Colonic mucosa (tissue), 4 donors: Measurements from ENCODE around the gene OR2V2. TPM values are rescaled to one million over a fixed set of nuclear protein-coding genes. Genes with fewer than 3 reads are reported as not detected.

Experiments used
- DNase-seq: peaks from one replicate; pipeline ENCODE4 v3.0.0-alpha.2; 2020
- H3K27ac ChIP-seq: fragments of 200-600 bp; one replicate; pipeline ENCODE4 v1.8.0; 2021
- H3K27me3 ChIP-seq: fragments of 200-600 bp; one replicate; pipeline ENCODE4 v1.8.0; 2021
- H3K36me3 ChIP-seq: fragments of 200-600 bp; one replicate; pipeline ENCODE4 v1.8.0; 2021
- H3K4me1 ChIP-seq: fragments of 200-600 bp; one replicate; pipeline ENCODE4 v1.8.0; 2021; ENCODE audit warnings: mild to moderate bottlenecking
- H3K4me3 ChIP-seq: fragments of 200-600 bp; one replicate; pipeline ENCODE4 v1.8.0; 2021
- H3K9ac ChIP-seq, 2 donors: one replicate each; pipeline ENCODE4 v1.7.0; 2013; ENCODE audit warnings: control low read depth in 2 of 2, low read depth in 2 of 2, low read length in 2 of 2
- H3K9me3 ChIP-seq: fragments of 200-600 bp; one replicate; pipeline ENCODE4 v1.8.0; 2021
- intact Hi-C: fragments of 100-400 bp; cut with DNase I; formaldehyde crosslinking; loops from one replicate; pipeline ENCODE4 v1.14.1; 2022
- total RNA-seq, 2 donors: library from RNA; stranded (reverse); fragmentation: NEBNext Ultra II Directional in 1 of 2; extraction: Animal tissue kit (Norgen Biotek cat#: 25700) in 1 of 2; gene quantifications; one replicate each; pipeline ENCODE4 v1.2.1, GENCODE V29; 2021
- TF ChIP-seq, protein P1 (sequence below): fragments of 200-600 bp; IDR thresholded peaks from one replicate; pipeline ENCODE4 v1.8.0; 2022; ENCODE audit warnings: antibody characterized with exemption, mild to moderate bottlenecking
- donor health status: healthy.
- donor health status: DM: no; HTN: no; CAD: no.
- donor health status: DM: no; HTN: no; CAD: no.

Gene OR2V2
- total RNA-seq, 2 donors from 2014 or later, result not detected

DNA sequence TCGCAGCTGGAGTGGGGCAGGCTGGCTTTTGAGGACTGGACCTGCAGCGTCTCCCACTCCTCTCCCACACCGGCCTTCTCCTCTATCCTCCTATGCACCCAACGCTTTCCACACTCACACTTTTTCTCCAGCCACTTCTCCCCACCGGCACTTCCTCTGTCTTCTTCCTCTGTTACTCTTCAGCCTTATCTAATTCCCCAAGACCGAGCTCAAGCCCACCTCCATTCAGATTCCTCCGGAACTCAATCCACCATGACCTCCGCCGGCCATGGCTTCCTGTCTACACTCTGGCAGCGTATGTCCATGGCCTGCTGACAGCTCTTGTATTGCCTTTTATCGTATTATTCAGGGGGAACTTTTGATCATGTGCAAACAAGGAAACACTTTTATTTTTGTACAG is 15.9 kb upstream of the OR2V2 start:
- Histone ChIP-seq H3K9ac (no peak overlapping the region), H3K9me3 (no peaks in the 10 kb centered on the region), H3K4me3 (no peak overlapping the region), H3K27ac (no peak overlapping the region), H3K36me3 (no peaks in the 10 kb centered on the region), H3K4me1 (no peaks in the 10 kb centered on the region), H3K27me3 (peaks cover 6% of the 10 kb centered on the region)
- DNase-seq, result no peak
- intact Hi-C loops, result no loop called here
- TF ChIP-seq, protein P1, sequence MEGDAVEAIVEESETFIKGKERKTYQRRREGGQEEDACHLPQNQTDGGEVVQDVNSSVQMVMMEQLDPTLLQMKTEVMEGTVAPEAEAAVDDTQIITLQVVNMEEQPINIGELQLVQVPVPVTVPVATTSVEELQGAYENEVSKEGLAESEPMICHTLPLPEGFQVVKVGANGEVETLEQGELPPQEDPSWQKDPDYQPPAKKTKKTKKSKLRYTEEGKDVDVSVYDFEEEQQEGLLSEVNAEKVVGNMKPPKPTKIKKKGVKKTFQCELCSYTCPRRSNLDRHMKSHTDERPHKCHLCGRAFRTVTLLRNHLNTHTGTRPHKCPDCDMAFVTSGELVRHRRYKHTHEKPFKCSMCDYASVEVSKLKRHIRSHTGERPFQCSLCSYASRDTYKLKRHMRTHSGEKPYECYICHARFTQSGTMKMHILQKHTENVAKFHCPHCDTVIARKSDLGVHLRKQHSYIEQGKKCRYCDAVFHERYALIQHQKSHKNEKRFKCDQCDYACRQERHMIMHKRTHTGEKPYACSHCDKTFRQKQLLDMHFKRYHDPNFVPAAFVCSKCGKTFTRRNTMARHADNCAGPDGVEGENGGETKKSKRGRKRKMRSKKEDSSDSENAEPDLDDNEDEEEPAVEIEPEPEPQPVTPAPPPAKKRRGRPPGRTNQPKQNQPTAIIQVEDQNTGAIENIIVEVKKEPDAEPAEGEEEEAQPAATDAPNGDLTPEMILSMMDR, result no peak

DNA sequence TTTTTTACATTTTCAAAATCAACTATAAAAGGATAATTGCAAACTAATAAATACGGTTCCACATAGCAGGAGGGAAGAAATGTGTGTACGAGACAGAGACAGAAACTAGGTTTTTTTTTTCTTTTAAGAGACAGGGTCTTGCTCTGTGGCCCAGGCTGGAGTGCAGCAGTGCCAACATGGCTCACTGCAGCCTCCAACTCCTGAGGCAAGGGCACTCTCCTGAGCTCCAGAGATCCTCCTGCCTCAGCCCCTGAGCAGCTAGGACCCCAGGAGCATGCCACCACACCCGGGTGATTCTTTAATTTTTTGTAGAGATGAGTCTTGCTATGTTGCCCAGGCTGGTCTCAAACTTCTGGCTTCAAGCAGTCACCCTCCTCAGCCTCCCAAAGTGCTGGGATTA is 14.3 kb upstream of the OR2V2 start:
- DNase-seq, result no peak
- intact Hi-C loops, result no loop called here
- Histone ChIP-seq H3K9ac (no peak overlapping the region), H3K36me3 (no peaks in the 10 kb centered on the region), H3K9me3 (no peaks in the 10 kb centered on the region), H3K4me3 (no peak overlapping the region), H3K4me1 (no peaks in the 10 kb centered on the region), H3K27me3 (peaks cover 6% of the 10 kb centered on the region), H3K27ac (no peak overlapping the region)
- TF ChIP-seq, protein P1, result no peak

DNA sequence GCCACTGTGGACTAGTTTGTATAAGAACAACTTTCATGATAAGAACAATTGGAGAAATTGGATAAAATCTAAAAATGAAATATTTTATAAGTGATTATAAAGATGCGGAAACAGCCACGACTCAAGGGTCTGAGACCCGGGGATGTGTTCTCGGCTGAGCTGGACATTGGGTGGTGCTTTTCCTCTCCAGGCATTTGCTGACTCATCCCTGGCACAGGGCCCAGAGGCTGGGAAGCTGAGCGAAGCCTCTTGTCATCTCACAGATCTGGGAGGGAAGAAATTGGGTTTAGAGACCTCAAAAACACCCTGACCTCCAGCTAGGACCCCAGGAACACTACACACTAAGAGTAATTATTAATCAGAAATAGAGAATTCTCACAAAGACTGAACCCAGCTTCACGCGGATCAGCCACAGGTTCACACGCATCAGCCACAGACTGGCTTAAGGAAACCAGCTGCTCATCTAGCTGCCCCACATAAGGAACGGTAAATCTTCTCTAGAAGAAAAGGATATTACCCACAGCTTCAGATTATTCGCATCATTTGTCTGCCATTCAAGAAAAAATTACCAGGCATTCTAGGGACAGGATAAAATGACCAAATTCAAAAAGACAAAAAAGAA is 13.7 kb upstream of the OR2V2 start:
- Histone ChIP-seq H3K4me3 (no peak overlapping the region), H3K9me3 (no peaks in the 10 kb centered on the region), H3K36me3 (no peaks in the 10 kb centered on the region), H3K4me1 (no peaks in the 10 kb centered on the region), H3K27ac (no peak overlapping the region), H3K9ac (no peak overlapping the region), H3K27me3 (peaks cover 6% of the 10 kb centered on the region)
- TF ChIP-seq, protein P1, result no peak
- intact Hi-C loops, result no loop called here
- DNase-seq, result peak; percentile 42

DNA sequence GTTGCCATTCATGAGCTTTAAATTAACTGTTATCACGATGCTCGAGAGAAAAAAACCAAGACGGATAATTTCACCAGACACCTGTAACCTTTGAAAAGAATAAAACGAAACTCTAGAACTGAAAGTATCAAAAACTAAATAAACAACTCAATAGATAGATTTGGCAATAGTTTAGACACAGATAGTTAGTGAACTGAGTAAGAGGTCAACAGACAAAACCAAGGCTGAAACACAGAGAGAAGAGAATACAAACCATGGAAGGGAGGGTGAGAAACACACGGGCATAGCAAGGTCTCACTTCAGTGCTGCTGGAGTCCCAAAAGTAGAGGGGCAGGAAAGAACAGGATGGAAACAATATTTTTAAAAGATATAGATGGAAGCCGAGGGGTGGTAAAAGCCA is 13.1 kb upstream of the OR2V2 start:
- H3K9ac ChIP-seq, result no peak overlapping the region
- no peak for DNase-seq
- no peaks in the 10 kb centered on the region for H3K4me1 ChIP-seq
- H3K9me3 ChIP-seq, result no peaks in the 10 kb centered on the region
- H3K36me3 ChIP-seq, result no peaks in the 10 kb centered on the region
- H3K27ac ChIP-seq, result no peak overlapping the region
- peaks cover 6% of the 10 kb centered on the region for H3K27me3 ChIP-seq
- intact Hi-C loops, result no loop called here
- TF ChIP-seq, protein P1, result no peak
- H3K4me3 ChIP-seq, result no peak overlapping the region

DNA sequence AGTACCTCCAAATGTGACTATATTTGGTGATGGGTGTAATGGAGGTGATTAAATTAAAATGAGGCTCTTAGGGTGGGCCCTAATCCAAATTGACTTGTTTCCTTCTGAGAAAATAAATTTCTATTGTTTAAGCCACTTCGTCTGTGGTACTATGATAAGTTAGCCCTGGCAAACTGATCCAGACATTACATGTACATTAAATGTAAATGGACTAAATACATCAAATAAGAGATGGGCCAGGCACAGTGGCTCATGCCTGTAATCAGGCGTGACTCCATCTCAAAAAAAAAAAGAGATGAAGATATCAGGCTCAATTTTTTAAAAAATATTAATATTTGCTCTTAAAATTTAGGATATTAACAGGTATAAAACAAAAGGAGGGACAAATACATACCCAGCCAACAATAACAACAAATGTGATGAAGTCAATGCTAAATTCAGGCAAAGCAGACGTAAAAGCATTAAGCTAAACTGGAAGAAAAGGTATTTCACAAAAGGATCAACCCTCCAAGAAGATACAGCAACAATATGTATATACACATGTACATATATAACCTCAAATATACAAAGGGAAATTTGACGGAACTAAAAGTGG is 10.9 kb upstream of the OR2V2 start:
- TF ChIP-seq, protein P1, result no peak
- Histone ChIP-seq H3K4me1 (no peaks in the 10 kb centered on the region), H3K9ac (no peak overlapping the region), H3K4me3 (no peak overlapping the region), H3K27me3 (peaks cover 6% of the 10 kb centered on the region), H3K27ac (no peak overlapping the region), H3K9me3 (no peaks in the 10 kb centered on the region), H3K36me3 (no peaks in the 10 kb centered on the region)
- DNase-seq, result no peak
- intact Hi-C loops, result no loop called here
